ENCODE data around the gene BTBD18.

- no peak for TF ChIP-seq CTCF (IDR thresholded peaks at IDR 0.05)
- TF ChIP-seq POLR2A (IDR thresholded peaks at IDR 0.05) = no peak
- TF ChIP-seq POLR2AphosphoS5 (IDR thresholded peaks at IDR 0.05) = no peak
These were observed 39.9 kb upstream of the BTBD18 start for GRCh38 chr11:57791321-57792059.
